PC-3 (cell line): ENCODE results near the gene TTC34. TPM values are rescaled to one million over a fixed set of nuclear protein-coding genes. Genes with fewer than 3 reads are reported as not detected.

Experiments
- ATAC-seq: fragments of 200-7000 bp; cut with Tn5 transposase; 2 replicates; pipeline ENCODE4 v1.9.1; 2020; ENCODE audit warnings: mild to moderate bottlenecking, moderate library complexity
- Bru-seq: library from RNA; stranded (reverse); fragments of 400-500 nt; gene quantifications from one replicate; lab custom pipeline; 2021; lab: Mats Ljungman, UMichigan
- BruChase-seq, 2 experiments: library from RNA; stranded (reverse); fragments of 400-500 nt; gene quantifications; one replicate each; lab custom pipeline; 2021; lab: Mats Ljungman, UMichigan
- BruUV-seq: library from RNA; stranded (reverse); fragments of 400-500 nt; replicated peaks from 2 replicates; lab custom pipeline; 2021; lab: Mats Ljungman, UMichigan
- CTCF ChIA-PET: fragments of 300-600 bp; sonication (Branson Sonifier 250); formaldehyde crosslinking; loops from one replicate; lab custom pipeline; 2022; ENCODE audit warnings: antibody characterized with exemption; lab: Charles Lee
- POLR2A ChIA-PET: fragments of 300-600 bp; sonication (Branson Sonifier 250); formaldehyde crosslinking; loops from one replicate; lab custom pipeline; 2022; ENCODE audit warnings: antibody characterized with exemption; ENCODE audit not compliant: unreplicated experiment; lab: Charles Lee
- DNase-seq: peaks from one replicate; pipeline ENCODE4 v3.0.0-alpha.2; 2015
- H2AFZ ChIP-seq: fragments of 300-600 bp; sonication (generic); 2 replicates; pipeline ENCODE4 v1.6.0; 2016; ENCODE audit warnings: antibody characterized with exemption, low read length
- H3F3A ChIP-seq: fragments of 300-600 bp; sonication (generic); one replicate; pipeline ENCODE4 v1.6.0; 2017; ENCODE audit warnings: antibody characterized with exemption, low read length, control low read depth, mild to moderate bottlenecking; ENCODE audit not compliant: unreplicated experiment
- H3K27ac ChIP-seq: fragments of 300-600 bp; sonication (generic); 2 replicates; pipeline ENCODE4 v1.5.1; 2016; ENCODE audit warnings: mild to moderate bottlenecking, low read length
- H3K27me3 ChIP-seq: fragments of 300-600 bp; sonication (generic); 2 replicates; pipeline ENCODE4 v1.6.1; 2016; ENCODE audit warnings: low read length, mixed read lengths
- H3K36me3 ChIP-seq: fragments of 300-600 bp; sonication (generic); 2 replicates; pipeline ENCODE4 v1.6.1; 2016; ENCODE audit warnings: low read depth, mixed run types, low read length, mixed read lengths
- H3K4me1 ChIP-seq: fragments of 300-600 bp; sonication (generic); 2 replicates; pipeline ENCODE4 v1.5.1; 2016; ENCODE audit warnings: low read length; ENCODE audit not compliant: insufficient read depth
- H3K4me2 ChIP-seq: fragments of 300-600 bp; sonication (generic); 2 replicates; pipeline ENCODE4 v1.6.0; 2016; ENCODE audit warnings: low read length
- H3K4me3 ChIP-seq: fragments of 300-600 bp; sonication (generic); 2 replicates; pipeline ENCODE4 v1.5.1; 2016; ENCODE audit warnings: mild to moderate bottlenecking, low read length, mixed read lengths
- H3K79me2 ChIP-seq: fragments of 300-600 bp; sonication (generic); 2 replicates; pipeline ENCODE4 v1.6.1; 2017; ENCODE audit warnings: low read length, mixed read lengths
- H3K9ac ChIP-seq: fragments of 300-600 bp; sonication (generic); 2 replicates; pipeline ENCODE4 v1.6.0; 2016; ENCODE audit warnings: mild to moderate bottlenecking, low read length
- H3K9me2 ChIP-seq: fragments of 300-600 bp; sonication (generic); replicated peaks from 2 replicates; pipeline ENCODE4 v1.6.1; 2016; ENCODE audit warnings: mixed run types, low read length, mixed read lengths
- H3K9me3 ChIP-seq: fragments of 300-600 bp; sonication (generic); 2 replicates; pipeline ENCODE4 v1.6.1; 2016; ENCODE audit warnings: low read length, mixed read lengths
- H4K20me1 ChIP-seq: fragments of 300-600 bp; sonication (generic); 2 replicates; pipeline ENCODE4 v1.6.1; 2016; ENCODE audit warnings: low read length, mixed read lengths
- CTCF ChIP-seq: fragments of 300-600 bp; sonication (generic); conservative IDR thresholded peaks from 2 replicates; pipeline ENCODE4 v1.5.1; 2017; ENCODE audit warnings: antibody characterized with exemption, low read depth, mild to moderate bottlenecking, low read length
- EZH2 ChIP-seq: fragments of 300-600 bp; sonication (generic); IDR thresholded peaks from one replicate; pipeline ENCODE4 v1.6.1; 2017; ENCODE audit warnings: antibody characterized with exemption, mild to moderate bottlenecking, low read length; ENCODE audit not compliant: unreplicated experiment
- EZH2phosphoT487 ChIP-seq: fragments of 300-600 bp; sonication (generic); IDR thresholded peaks from 2 replicates; pipeline ENCODE4 v1.6.1; 2018; ENCODE audit warnings: mild to moderate bottlenecking, antibody characterized with exemption, low read length, borderline replicate concordance
- intact Hi-C: fragments of 100-400 bp; cut with micrococcal nuclease; formaldehyde crosslinking; loops from 2 replicates; pipeline ENCODE4 v1.9.0; 2023
- long read RNA-seq: library from polyadenylated mRNA; unstranded; transcript quantifications from one replicate; pipeline ENCODE4 v2.0.0, GENCODE V29; 2021; ENCODE audit not compliant: unreplicated experiment
- total RNA-seq: library from RNA; depleted of rRNA; stranded (reverse); fragments of >200 nt; gene quantifications from 2 replicates; pipeline ENCODE4 v1.2.3, GENCODE V29; 2014; rRNA removed

The TTC34 gene
- total RNA-seq: 0.11 and 1.2 TPM in 2 replicates
- percentile 26 among the genes with signal in this experiment for Bru-seq, nascent RNA
- percentile 7 among the genes with signal in this experiment for BruChase-seq, experiment 1, labeled RNA remaining after a 6-hour chase
- BruChase-seq, experiment 2, labeled RNA remaining after a 2-hour chase: percentile 11 among the genes with signal in this experiment
- long read RNA-seq, partial matches to known transcripts: 0 of 1 reads
- long read RNA-seq, other reads (novel, unspliced or antisense): 1 of 1 reads

GRCh38 chr1:2801535-2802291 lies at the start of gene TTC34:
TSS of gene TTC34 (minus strand) at chr1:2801693. CDS start at chr1:2800827, 866 bp downstream.
- Histone ChIP-seq H3K9me2 (no peaks in the 10 kb centered on the region), H3F3A (no peaks in the 10 kb centered on the region), H3K9ac (no peak within 1 kb of the TSS), H3K79me2 (no peaks in the 10 kb centered on the region), H3K4me3 (no peak within 1 kb of the TSS), H3K4me1 (no peaks in the 10 kb centered on the region), H3K27me3 (peaks cover 50% of the 10 kb centered on the region), H3K9me3 (no peaks in the 10 kb centered on the region), H3K27ac (no peak within 1 kb of the TSS), H2AFZ (no peak within 1 kb of the TSS), H3K4me2 (no peak within 1 kb of the TSS), H4K20me1 (no peaks in the 10 kb centered on the region), H3K36me3 (no peaks in the 10 kb centered on the region)
- intact Hi-C loops: no loop called here
- TF ChIP-seq EZH2phosphoT487 (no peak), CTCF (peak; percentile 88)
- ATAC-seq (peak; percentile 91), DNase-seq (peak; percentile 75)
- POLR2A ChIA-PET: no interaction called here
- BruUV-seq: no TSS peak
- CTCF ChIA-PET: no interaction called here

GRCh38 chr1:2850502-2850901 lies 49.0 kb upstream of the TTC34 start:
- POLR2A ChIA-PET: no interaction called here
- CTCF ChIA-PET: no interaction called here
- no peak overlapping the region for H2AFZ ChIP-seq

More at GRCh38 chr1:2850502-2850901, 49.0 kb upstream of the TTC34 start:
- Histone ChIP-seq H3K9ac (no peak overlapping the region), H4K20me1 (no peaks in the 10 kb centered on the region), H3K4me1 (no peaks in the 10 kb centered on the region), H3K9me3 (no peaks in the 10 kb centered on the region), H3K36me3 (no peaks in the 10 kb centered on the region), H3K4me3 (no peak overlapping the region), H3K27ac (no peak overlapping the region), H3K79me2 (no peaks in the 10 kb centered on the region), H3K9me2 (no peaks in the 10 kb centered on the region), H3K27me3 (peaks cover 96% of the 10 kb centered on the region), H3F3A (no peaks in the 10 kb centered on the region), H3K4me2 (no peak overlapping the region)
- intact Hi-C loops: no loop called here
- BruUV-seq: no TSS peak
- TF ChIP-seq CTCF: no peak
- TF ChIP-seq EZH2: no peak
- no peak for TF ChIP-seq EZH2phosphoT487
- DNase-seq (no peak), ATAC-seq (no peak)
